PC-3 (cell line): ENCODE measurements around the gene ADGRD1. TPM values are rescaled to one million over a fixed set of nuclear protein-coding genes. Genes with fewer than 3 reads are reported as not detected.

Experiments
- ATAC-seq: fragments of 200-7000 bp; cut with Tn5 transposase; 2 replicates; pipeline ENCODE4 v1.9.1; 2020; ENCODE audit warnings: mild to moderate bottlenecking, moderate library complexity
- BruUV-seq: library from RNA; stranded (reverse); fragments of 400-500 nt; replicated peaks from 2 replicates; lab custom pipeline; 2021; lab: Mats Ljungman, UMichigan
- CTCF ChIA-PET: fragments of 300-600 bp; sonication (Branson Sonifier 250); formaldehyde crosslinking; loops from one replicate; lab custom pipeline; 2022; ENCODE audit warnings: antibody characterized with exemption; lab: Charles Lee
- POLR2A ChIA-PET: fragments of 300-600 bp; sonication (Branson Sonifier 250); formaldehyde crosslinking; loops from one replicate; lab custom pipeline; 2022; ENCODE audit warnings: antibody characterized with exemption; ENCODE audit not compliant: unreplicated experiment; lab: Charles Lee
- DNase-seq: peaks from one replicate; pipeline ENCODE4 v3.0.0-alpha.2; 2015
- H2AFZ ChIP-seq: fragments of 300-600 bp; sonication (generic); 2 replicates; pipeline ENCODE4 v1.6.0; 2016; ENCODE audit warnings: antibody characterized with exemption, low read length
- H3F3A ChIP-seq: fragments of 300-600 bp; sonication (generic); one replicate; pipeline ENCODE4 v1.6.0; 2017; ENCODE audit warnings: antibody characterized with exemption, low read length, control low read depth, mild to moderate bottlenecking; ENCODE audit not compliant: unreplicated experiment
- H3K27ac ChIP-seq: fragments of 300-600 bp; sonication (generic); 2 replicates; pipeline ENCODE4 v1.5.1; 2016; ENCODE audit warnings: mild to moderate bottlenecking, low read length
- H3K27me3 ChIP-seq: fragments of 300-600 bp; sonication (generic); 2 replicates; pipeline ENCODE4 v1.6.1; 2016; ENCODE audit warnings: low read length, mixed read lengths
- H3K36me3 ChIP-seq: fragments of 300-600 bp; sonication (generic); 2 replicates; pipeline ENCODE4 v1.6.1; 2016; ENCODE audit warnings: low read depth, mixed run types, low read length, mixed read lengths
- H3K4me1 ChIP-seq: fragments of 300-600 bp; sonication (generic); 2 replicates; pipeline ENCODE4 v1.5.1; 2016; ENCODE audit warnings: low read length; ENCODE audit not compliant: insufficient read depth
- H3K4me2 ChIP-seq: fragments of 300-600 bp; sonication (generic); 2 replicates; pipeline ENCODE4 v1.6.0; 2016; ENCODE audit warnings: low read length
- H3K4me3 ChIP-seq: fragments of 300-600 bp; sonication (generic); 2 replicates; pipeline ENCODE4 v1.5.1; 2016; ENCODE audit warnings: mild to moderate bottlenecking, low read length, mixed read lengths
- H3K79me2 ChIP-seq: fragments of 300-600 bp; sonication (generic); 2 replicates; pipeline ENCODE4 v1.6.1; 2017; ENCODE audit warnings: low read length, mixed read lengths
- H3K9ac ChIP-seq: fragments of 300-600 bp; sonication (generic); 2 replicates; pipeline ENCODE4 v1.6.0; 2016; ENCODE audit warnings: mild to moderate bottlenecking, low read length
- H3K9me2 ChIP-seq: fragments of 300-600 bp; sonication (generic); replicated peaks from 2 replicates; pipeline ENCODE4 v1.6.1; 2016; ENCODE audit warnings: mixed run types, low read length, mixed read lengths
- H3K9me3 ChIP-seq: fragments of 300-600 bp; sonication (generic); 2 replicates; pipeline ENCODE4 v1.6.1; 2016; ENCODE audit warnings: low read length, mixed read lengths
- H4K20me1 ChIP-seq: fragments of 300-600 bp; sonication (generic); 2 replicates; pipeline ENCODE4 v1.6.1; 2016; ENCODE audit warnings: low read length, mixed read lengths
- EZH2 ChIP-seq: fragments of 300-600 bp; sonication (generic); IDR thresholded peaks from one replicate; pipeline ENCODE4 v1.6.1; 2017; ENCODE audit warnings: antibody characterized with exemption, mild to moderate bottlenecking, low read length; ENCODE audit not compliant: unreplicated experiment
- EZH2phosphoT487 ChIP-seq: fragments of 300-600 bp; sonication (generic); IDR thresholded peaks from 2 replicates; pipeline ENCODE4 v1.6.1; 2018; ENCODE audit warnings: mild to moderate bottlenecking, antibody characterized with exemption, low read length, borderline replicate concordance
- intact Hi-C: fragments of 100-400 bp; cut with micrococcal nuclease; formaldehyde crosslinking; loops from 2 replicates; pipeline ENCODE4 v1.9.0; 2023
- total RNA-seq: library from RNA; depleted of rRNA; stranded (reverse); fragments of >200 nt; gene quantifications from 2 replicates; pipeline ENCODE4 v1.2.3, GENCODE V29; 2014
- TF ChIP-seq, protein P1 (sequence below): fragments of 300-600 bp; sonication (generic); conservative IDR thresholded peaks from 2 replicates; pipeline ENCODE4 v1.5.1; 2017; ENCODE audit warnings: antibody characterized with exemption, low read depth, mild to moderate bottlenecking, low read length

The ADGRD1 gene
- total RNA-seq, 1 experiment from 2014 or later = 0.18 TPM

GRCh38 chr12:131038961-131039950 is 85.5 kb downstream of the ADGRD1 start:
- H3F3A ChIP-seq = no peaks in the 10 kb centered on the region
- H4K20me1 ChIP-seq = no peaks in the 10 kb centered on the region
- H3K9me2 ChIP-seq = no peaks in the 10 kb centered on the region
- H3K9me3 ChIP-seq = no peaks in the 10 kb centered on the region
- ChIA-PET CTCF (no interaction called here), POLR2A (no interaction called here)
- TF ChIP-seq, protein P1, sequence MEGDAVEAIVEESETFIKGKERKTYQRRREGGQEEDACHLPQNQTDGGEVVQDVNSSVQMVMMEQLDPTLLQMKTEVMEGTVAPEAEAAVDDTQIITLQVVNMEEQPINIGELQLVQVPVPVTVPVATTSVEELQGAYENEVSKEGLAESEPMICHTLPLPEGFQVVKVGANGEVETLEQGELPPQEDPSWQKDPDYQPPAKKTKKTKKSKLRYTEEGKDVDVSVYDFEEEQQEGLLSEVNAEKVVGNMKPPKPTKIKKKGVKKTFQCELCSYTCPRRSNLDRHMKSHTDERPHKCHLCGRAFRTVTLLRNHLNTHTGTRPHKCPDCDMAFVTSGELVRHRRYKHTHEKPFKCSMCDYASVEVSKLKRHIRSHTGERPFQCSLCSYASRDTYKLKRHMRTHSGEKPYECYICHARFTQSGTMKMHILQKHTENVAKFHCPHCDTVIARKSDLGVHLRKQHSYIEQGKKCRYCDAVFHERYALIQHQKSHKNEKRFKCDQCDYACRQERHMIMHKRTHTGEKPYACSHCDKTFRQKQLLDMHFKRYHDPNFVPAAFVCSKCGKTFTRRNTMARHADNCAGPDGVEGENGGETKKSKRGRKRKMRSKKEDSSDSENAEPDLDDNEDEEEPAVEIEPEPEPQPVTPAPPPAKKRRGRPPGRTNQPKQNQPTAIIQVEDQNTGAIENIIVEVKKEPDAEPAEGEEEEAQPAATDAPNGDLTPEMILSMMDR = no peak
- TF ChIP-seq EZH2phosphoT487 (no peak), EZH2 (no peak)
- no peak for DNase-seq
- peaks cover 62% of the 10 kb centered on the region for H3K27me3 ChIP-seq
- intact Hi-C loops = no loop called here
- H3K4me1 ChIP-seq = no peaks in the 10 kb centered on the region
- H2AFZ ChIP-seq = no peak overlapping the region
- no peaks in the 10 kb centered on the region for H3K36me3 ChIP-seq
- H3K79me2 ChIP-seq = no peaks in the 10 kb centered on the region
- no peak overlapping the region for H3K27ac ChIP-seq
- no peak overlapping the region for H3K4me2 ChIP-seq
- ATAC-seq = no peak
- no TSS peak for BruUV-seq
- no peak overlapping the region for H3K4me3 ChIP-seq
- H3K9ac ChIP-seq = no peak overlapping the region

- H3K9me3 ChIP-seq = no peaks in the 10 kb centered on the region
- H4K20me1 ChIP-seq = no peaks in the 10 kb centered on the region
- H2AFZ ChIP-seq = no peak overlapping the region
- DNase-seq (no peak), ATAC-seq (no peak)
- H3K4me1 ChIP-seq = no peaks in the 10 kb centered on the region
- TF ChIP-seq EZH2 (no peak), EZH2phosphoT487 (no peak)
- TF ChIP-seq, protein P1 = no peak
- no peak overlapping the region for H3K9ac ChIP-seq
- no peak overlapping the region for H3K27ac ChIP-seq
- intact Hi-C loops = no loop called here
- H3K36me3 ChIP-seq = no peaks in the 10 kb centered on the region
- no peaks in the 10 kb centered on the region for H3F3A ChIP-seq
- no peak overlapping the region for H3K4me3 ChIP-seq
- no peaks in the 10 kb centered on the region for H3K9me2 ChIP-seq
- no peaks in the 10 kb centered on the region for H3K79me2 ChIP-seq
- BruUV-seq = no TSS peak
- CTCF ChIA-PET = no interaction called here
- peaks cover 59% of the 10 kb centered on the region for H3K27me3 ChIP-seq
- POLR2A ChIA-PET = no interaction called here
- no peak overlapping the region for H3K4me2 ChIP-seq
Measured at GRCh38 chr12:131040491-131040890, 86.8 kb downstream of the ADGRD1 start.
